IMR-90 (cell line): ENCODE results near the gene ZNF195. TPM values are rescaled to one million over a fixed set of nuclear protein-coding genes. Genes with fewer than 3 reads are reported as not detected.
A peak's percentile ranks its signal among the peaks of the same experiment; 100 is the strongest.
"Not testable (repeated sequence)": the region's sequence is repeated elsewhere in the genome, so short reads cannot be mapped to it uniquely, and the experiment has no call there.

Experiments
- ATAC-seq: fragments of 200-7000 bp; cut with Tn5 transposase; 2 replicates; pipeline ENCODE4 v1.9.1; 2020; ENCODE audit warnings: low read depth, mild to moderate bottlenecking, moderate library complexity
- BruUV-seq: library from RNA; stranded (reverse); fragments of 400-500 nt; replicated peaks from 2 replicates; lab custom pipeline; 2021; lab: Mats Ljungman, UMichigan
- CTCF ChIA-PET: fragments of 300-600 bp; formaldehyde crosslinking; extraction: SDS; loops from one replicate; lab custom pipeline; 2021; ENCODE audit warnings: antibody characterized with exemption; lab: Yijun Ruan, JAX
- POLR2A ChIA-PET: fragments of 300-600 bp; sonication (Branson Sonifier 250); formaldehyde crosslinking; loops from one replicate; lab custom pipeline; 2022; ENCODE audit warnings: antibody characterized with exemption; ENCODE audit not compliant: unreplicated experiment; lab: Charles Lee
- DNase-seq: peaks from one replicate; pipeline ENCODE4 v3.0.0; 2013
- H2AFZ ChIP-seq: replicated peaks from 2 replicates; pipeline ENCODE3; 2013; ENCODE audit warnings: low read length, mild to moderate bottlenecking; ENCODE audit not compliant: poor library complexity
- H2AK5ac ChIP-seq: 2 replicates; pipeline ENCODE4 v1.6.1; 2013; ENCODE audit warnings: low read depth, low read length, inconsistent platforms
- H2AK9ac ChIP-seq: replicated peaks from 2 replicates; pipeline ENCODE3; 2013; ENCODE audit warnings: mild to moderate bottlenecking, low read depth, low read length, moderate library complexity; ENCODE audit not compliant: poor library complexity
- H2BK120ac ChIP-seq: 2 replicates; pipeline ENCODE4 v1.6.1; 2013; ENCODE audit warnings: low read depth, low read length, inconsistent platforms
- H2BK15ac ChIP-seq: 3 replicates; pipeline ENCODE4 v1.6.1; 2013; ENCODE audit warnings: low read depth, low read length, inconsistent platforms
- H2BK20ac ChIP-seq: 2 replicates; pipeline ENCODE4 v1.6.1; 2013; ENCODE audit warnings: low read depth, mild to moderate bottlenecking, inconsistent platforms, low read length, moderate library complexity
- H2BK5ac ChIP-seq: 2 replicates; pipeline ENCODE4 v1.6.1; 2013; ENCODE audit warnings: mild to moderate bottlenecking, low read depth, low read length, inconsistent platforms; ENCODE audit not compliant: poor library complexity, severe bottlenecking
- H3K14ac ChIP-seq: replicated peaks from 2 replicates; pipeline ENCODE4 v1.6.1; 2013; ENCODE audit warnings: low read depth, low read length, inconsistent platforms
- H3K18ac ChIP-seq: 2 replicates; pipeline ENCODE4 v1.6.1; 2013; ENCODE audit warnings: low read depth, low read length, control low read depth
- H3K23ac ChIP-seq: 2 replicates; pipeline ENCODE4 v1.6.1; 2013; ENCODE audit warnings: low read depth, low read length, inconsistent platforms
- H3K27ac ChIP-seq: 2 replicates; pipeline ENCODE4 v1.5.1; 2013; ENCODE audit warnings: mild to moderate bottlenecking, control low read depth, low read length; ENCODE audit not compliant: insufficient read depth
- H3K27me3 ChIP-seq: 2 replicates; pipeline ENCODE4 v1.6.1; 2013; ENCODE audit warnings: low read length; ENCODE audit not compliant: control insufficient read depth, insufficient read depth
- H3K36me3 ChIP-seq: 2 replicates; pipeline ENCODE4 v1.6.1; 2013; ENCODE audit warnings: low read length, mixed read lengths; ENCODE audit not compliant: control insufficient read depth, insufficient read depth
- H3K4ac ChIP-seq: 2 replicates; pipeline ENCODE4 v1.6.1; 2013; ENCODE audit warnings: low read depth, low read length, inconsistent platforms
- H3K4me1 ChIP-seq: 2 replicates; pipeline ENCODE4 v1.6.1; 2013; ENCODE audit warnings: low read length, mixed read lengths; ENCODE audit not compliant: control insufficient read depth, insufficient read depth
- H3K4me2 ChIP-seq: 2 replicates; pipeline ENCODE4 v1.6.1; 2013; ENCODE audit warnings: low read depth, mild to moderate bottlenecking, control low read depth, low read length, moderate library complexity
- H3K4me3 ChIP-seq: 2 replicates; pipeline ENCODE4 v1.5.1; 2013; ENCODE audit warnings: low read depth, mild to moderate bottlenecking, control low read depth, low read length, moderate library complexity; ENCODE audit not compliant: insufficient read depth
- H3K56ac ChIP-seq: 2 replicates; pipeline ENCODE4 v1.6.1; 2013; ENCODE audit warnings: low read length, inconsistent platforms; ENCODE audit not compliant: insufficient read depth; ENCODE audit errors: extremely low read depth
- H3K79me1 ChIP-seq, 2 experiments: 2 replicates each; pipeline ENCODE4 v1.6.1; 2013; ENCODE audit warnings: low read length in 2 of 2, inconsistent platforms in 1 of 2, low read depth in 1 of 2
- H3K9ac ChIP-seq: 2 replicates; pipeline ENCODE4 v1.6.1; 2013; ENCODE audit warnings: low read depth, low read length, control low read depth
- H3K9me1 ChIP-seq: 2 replicates; pipeline ENCODE4 v1.6.1; 2013; ENCODE audit warnings: low read length, inconsistent platforms; ENCODE audit not compliant: insufficient read depth
- H3K9me3 ChIP-seq: 2 replicates; pipeline ENCODE4 v1.6.1; 2013; ENCODE audit warnings: low read length; ENCODE audit not compliant: control insufficient read depth, insufficient read depth
- H4K20me1 ChIP-seq: 2 replicates; pipeline ENCODE4 v1.6.1; 2013; ENCODE audit warnings: low read length, inconsistent platforms; ENCODE audit not compliant: insufficient read depth
- H4K5ac ChIP-seq: 2 replicates; pipeline ENCODE4 v1.6.1; 2013; ENCODE audit warnings: mild to moderate bottlenecking, low read depth, low read length, control low read depth
- H4K8ac ChIP-seq, 2 experiments: 2 replicates each; pipeline ENCODE4 v1.6.1; 2013; ENCODE audit warnings: low read depth in 2 of 2, low read length in 2 of 2, control low read depth in 1 of 2, inconsistent platforms in 1 of 2
- H4K91ac ChIP-seq: 2 replicates; pipeline ENCODE4 v1.6.1; 2013; ENCODE audit warnings: low read depth, low read length, inconsistent platforms; ENCODE audit not compliant: insufficient read depth
- MAZ ChIP-seq: IDR thresholded peaks from 2 replicates; pipeline ENCODE4 v1.6.1; 2012; ENCODE audit warnings: low read depth, mild to moderate bottlenecking, low read length, improper control_type of control experiment, moderate library complexity, borderline replicate concordance
- POLR2A ChIP-seq: IDR thresholded peaks from 2 replicates; pipeline ENCODE4 v1.6.1; 2012; ENCODE audit warnings: mild to moderate bottlenecking, low read depth, low read length
- WGBS, 2 experiments: methylation state at CpG; one replicate each; pipeline versions ENCODE4 v1.1.5 to v1.1.7; 2013; ENCODE audit warnings: missing lambda C conversion rate in 2 of 2; ENCODE audit not compliant: insufficient read length in 1 of 2; ENCODE audit errors: extremely low coverage in 2 of 2; 5-methylcytosine and 5-hydroxymethylcytosine counted together
- dilution Hi-C: fragments of 300-500 bp; cut with HindIII; formaldehyde crosslinking; loops from one replicate; pipeline ENCODE4 v1.14.3; 2018; ENCODE audit warnings: low sequenced_read_pairs; ENCODE audit not compliant: unreplicated experiment
- in situ Hi-C: fragments of 300-500 bp; cut with MboI; formaldehyde crosslinking; loops from 3 replicates; pipeline ENCODE4 v1.14.3; 2019; ENCODE audit warnings: low sequenced_read_pairs, inconsistent platforms, mixed read lengths
- intact Hi-C: fragments of 100-400 bp; cut with micrococcal nuclease; formaldehyde crosslinking; loops from 2 replicates; pipeline ENCODE4 v1.10.0; 2022
- polyA plus RNA-seq, 3 experiments: library from polyadenylated mRNA; depleted of rRNA; stranded (reverse); fragments of >200 nt; gene quantifications; 2 replicates each; pipeline ENCODE4 v1.2.3, GENCODE V29; 2012; ENCODE audit warnings: low replicate concordance in 1 of 3
- total RNA-seq: library from RNA; depleted of rRNA; stranded (reverse); fragments of >200 nt; gene quantifications from 2 replicates; pipeline ENCODE4 v1.2.3, GENCODE V29; 2012
- TF ChIP-seq, protein P1 (sequence below): fragments of 150-350 bp; IDR thresholded peaks from 2 replicates; pipeline ENCODE4 v1.6.1; 2017; ENCODE audit warnings: mild to moderate bottlenecking, antibody characterized with exemption, low read length, low read depth

The ZNF195 gene
- total and polyA plus RNA-seq, 2 of the 4 experiments (the other 2 are of a cell fraction), result 10.2 to 24.4 TPM

DNA sequence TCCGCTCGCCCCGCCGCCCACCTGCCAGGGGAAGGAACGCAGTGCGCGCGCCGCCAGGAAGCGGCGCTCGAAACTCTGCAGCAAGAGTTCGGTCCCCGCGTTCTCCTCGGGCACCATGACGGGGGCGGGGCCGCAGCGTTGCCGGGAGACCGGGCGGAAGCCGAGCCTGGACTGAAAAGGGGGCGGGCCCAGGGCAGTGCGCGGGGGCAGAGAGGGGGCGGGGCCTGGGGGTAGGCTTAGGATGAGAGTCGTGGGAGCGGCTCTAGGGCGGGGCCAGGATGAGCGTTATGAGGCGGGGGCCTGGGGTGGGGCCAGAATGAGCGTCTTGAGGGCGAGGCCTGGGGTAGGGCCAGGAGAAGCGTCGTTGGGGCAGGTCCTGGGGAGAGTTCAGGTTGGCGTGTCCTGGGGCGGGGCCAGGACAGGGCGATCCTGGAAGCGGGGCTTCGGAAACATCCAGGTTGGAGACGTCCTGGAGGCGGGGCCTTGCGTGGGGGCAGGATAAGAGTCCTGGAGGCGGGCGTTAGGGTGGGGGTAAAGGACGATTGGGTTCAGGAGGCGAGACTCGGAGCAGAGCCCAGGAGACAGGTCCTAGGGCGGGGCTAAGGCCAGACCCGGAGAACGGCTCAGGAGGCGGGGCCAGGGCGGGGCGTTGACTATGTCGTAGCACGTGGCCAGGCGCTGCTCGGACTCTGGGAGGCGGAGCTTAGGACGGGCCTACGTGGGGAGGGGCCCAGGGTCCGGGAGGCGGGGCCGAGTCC lies 43.6 kb upstream of the ZNF195 start:
- H3K36me3 ChIP-seq, CTCF ChIA-PET, H3K4me1 ChIP-seq, H3K9me1 ChIP-seq, H3K27me3 ChIP-seq, H2AK9ac ChIP-seq, H4K20me1 ChIP-seq, POLR2A ChIA-PET, H2BK20ac ChIP-seq, H2AK5ac ChIP-seq, H3K23ac ChIP-seq, H3K9ac ChIP-seq, dilution Hi-C loops, H4K5ac ChIP-seq, H3K18ac ChIP-seq, H3K56ac ChIP-seq, H2BK120ac ChIP-seq, intact Hi-C loops, H3K9me3 ChIP-seq, BruUV-seq, H3K79me1 ChIP-seq: not testable (repeated sequence)
- H3K4ac ChIP-seq, result peak overlapping the region; percentile 60; the same call in 1 of the 2 replicates
- peak overlapping the region in 1 of 2 experiments; percentile 45; a peak in 2 of 4 replicates for H4K8ac ChIP-seq
- H2AFZ ChIP-seq, result peak overlapping the region; percentile 89
- peak overlapping the region; percentile 51 for H3K4me2 ChIP-seq
- WGBS, 2 experiments, result 0% methylated on average over 40 of the region's 66 CpGs; no CpG with 5 or more reads in 1 of the 2 experiments
- ATAC-seq (peak; percentile 100), DNase-seq (peak; percentile 90)
- H3K27ac ChIP-seq, result peak overlapping the region; percentile 11
- H4K91ac ChIP-seq, result peak overlapping the region; percentile 62; the same call in 1 of the 2 replicates
- peak; percentile 65; the same call in 1 of the 2 replicates for TF ChIP-seq MAZ
- TF ChIP-seq, protein P1, sequence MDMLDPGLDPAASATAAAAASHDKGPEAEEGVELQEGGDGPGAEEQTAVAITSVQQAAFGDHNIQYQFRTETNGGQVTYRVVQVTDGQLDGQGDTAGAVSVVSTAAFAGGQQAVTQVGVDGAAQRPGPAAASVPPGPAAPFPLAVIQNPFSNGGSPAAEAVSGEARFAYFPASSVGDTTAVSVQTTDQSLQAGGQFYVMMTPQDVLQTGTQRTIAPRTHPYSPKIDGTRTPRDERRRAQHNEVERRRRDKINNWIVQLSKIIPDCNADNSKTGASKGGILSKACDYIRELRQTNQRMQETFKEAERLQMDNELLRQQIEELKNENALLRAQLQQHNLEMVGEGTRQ, result peak; percentile 75
- 0 out of 2 replicates have a peak, but pooled peaks have one; percentile 39 for TF ChIP-seq POLR2A
- peak overlapping the region; percentile 68; the same call in 1 of the 2 replicates for H3K14ac ChIP-seq
- H2BK5ac ChIP-seq, result peak overlapping the region; percentile 15
- peak overlapping the region; percentile 62 for H3K4me3 ChIP-seq
- in situ Hi-C loops, result loop anchor here (25.0 kb wide), 1 partner anchor 360 kb away; the partner anchor contains the start of gene CARS1
- H2BK15ac ChIP-seq, result 0 out of 3 replicates have a peak overlapping the region, but pooled peaks have one; percentile 21
